K562 (cell line): ENCODE measurements around the gene TBCC. TPM values are rescaled to one million over a fixed set of nuclear protein-coding genes. Genes with fewer than 3 reads are reported as not detected.

Experiments used
- ATAC-seq: fragments of 200-7000 bp; cut with Tn5 transposase; 3 replicates; pipeline ENCODE4 v1.9.1; 2020; ENCODE audit warnings: moderate library complexity
- BruUV-seq: library from RNA; stranded (reverse); fragments of 400-500 nt; replicated peaks from 2 replicates; lab custom pipeline; 2021; lab: Mats Ljungman, UMichigan
- CTCF ChIA-PET: fragments of 300-600 bp; formaldehyde crosslinking; extraction: SDS; loops from one replicate; lab custom pipeline; 2021; ENCODE audit warnings: low intra/inter-chr PET ratio; lab: Yijun Ruan, JAX
- POLR2A ChIA-PET: fragments of 300-600, 350-650 bp; sonication (Branson Sonifier 250); formaldehyde crosslinking; extraction: SDS; loops from one replicate; lab custom pipeline; 2021; ENCODE audit warnings: antibody characterized with exemption, inconsistent platforms; lab: Yijun Ruan, JAX
- DNase-seq, 4 experiments: peaks; one replicate each; pipeline versions ENCODE4 v3.0.0 to v3.0.0-alpha.2; 2011 to 2018; ENCODE audit warnings: low spot score in 3 of 4, mixed read lengths in 3 of 4; ENCODE audit errors: extremely low read depth in 1 of 4
- FAIRE-seq: peaks from 2 replicates; lab custom pipeline; 2011; peaks lifted over from hg19 to GRCh38; lab: Jason Lieb, UNC
- H2AFZ ChIP-seq: 2 replicates; pipeline ENCODE4 v1.6.0; 2011; ENCODE audit warnings: low read depth, low read length, control low read depth, inconsistent platforms
- H3K27ac ChIP-seq: fragments of 200-600 bp; 3 replicates; pipeline ENCODE4 v1.8.0; 2011; ENCODE audit warnings: low read depth, mild to moderate bottlenecking, control low read depth, inconsistent platforms, low read length, moderate library complexity, mixed read lengths; ENCODE audit errors: extremely low read depth
- H3K27me3 ChIP-seq, 2 experiments: fragments of 300-600 bp in 1 of 2; 2 replicates in 1 of 2; 3 replicates in 1 of 2; pipeline versions ENCODE4 v1.6.0 to v1.8.0; 2011; ENCODE audit warnings: inconsistent platforms in 2 of 2, low read length in 2 of 2, mild to moderate bottlenecking in 1 of 2, mixed read lengths in 1 of 2, moderate library complexity in 1 of 2; ENCODE audit not compliant: control insufficient read depth in 2 of 2, insufficient read depth in 2 of 2
- H3K36me3 ChIP-seq: fragments of 300-600 bp; 3 replicates; pipeline ENCODE4 v1.8.0; 2011; ENCODE audit warnings: mild to moderate bottlenecking, low read length, inconsistent platforms; ENCODE audit not compliant: control insufficient read depth, insufficient read depth
- H3K4me1 ChIP-seq, 2 experiments: fragments of 200-600 bp in 1 of 2; replicated peaks in 1 of 2; 2 replicates in 1 of 2; 3 replicates in 1 of 2; pipeline versions ENCODE4 v1.5.1 to v1.8.0; 2011; ENCODE audit warnings: inconsistent platforms in 2 of 2, low read length in 2 of 2, mild to moderate bottlenecking in 1 of 2, mixed read lengths in 1 of 2, moderate library complexity in 1 of 2; ENCODE audit not compliant: control insufficient read depth in 2 of 2, insufficient read depth in 2 of 2
- H3K4me2 ChIP-seq: 2 replicates; pipeline ENCODE4 v1.6.1; 2011; ENCODE audit warnings: low read length, control low read depth, inconsistent platforms, mixed read lengths; ENCODE audit not compliant: insufficient read depth
- H3K4me3 ChIP-seq: fragments of 200-600 bp; sonication (generic), shearing (Covaris generic); 2 replicates; pipeline ENCODE4 v1.5.1; 2016; ENCODE audit warnings: control low read depth, inconsistent platforms
- H3K79me2 ChIP-seq: fragments of 200-600 bp; 3 replicates; pipeline ENCODE4 v1.8.0; 2011; ENCODE audit warnings: low read length, inconsistent platforms; ENCODE audit not compliant: control insufficient read depth, insufficient read depth
- H3K9ac ChIP-seq, 2 experiments: 2 replicates each; pipeline versions ENCODE4 v1.6.0 to v1.6.1; 2011; ENCODE audit warnings: low read depth in 2 of 2, low read length in 2 of 2, control low read depth in 1 of 2, inconsistent platforms in 1 of 2, mild to moderate bottlenecking in 1 of 2, mixed read lengths in 1 of 2; ENCODE audit not compliant: insufficient read depth in 1 of 2
- H3K9me1 ChIP-seq: one replicate; pipeline ENCODE4 v1.6.0; 2011; ENCODE audit warnings: inconsistent platforms, mild to moderate bottlenecking, low read length, moderate library complexity; ENCODE audit not compliant: control insufficient read depth, insufficient read depth
- H3K9me3 ChIP-seq: replicated peaks from 2 replicates; pipeline ENCODE4 v1.5.1; 2011; ENCODE audit warnings: low read depth, low read length, inconsistent platforms; ENCODE audit not compliant: control insufficient read depth, insufficient read depth
- H4K20me1 ChIP-seq: replicated peaks from 2 replicates; pipeline ENCODE4 v1.6.1; 2011; ENCODE audit warnings: low read length, inconsistent platforms, mixed read lengths; ENCODE audit not compliant: control insufficient read depth, insufficient read depth
- CAMTA2 ChIP-seq: fragments of 250-450 bp; sonication (Bioruptor Pico); conservative IDR thresholded peaks from 2 replicates; pipeline ENCODE4 v1.5.1; 2022
- GATAD2B ChIP-seq: fragments of 450-650 bp; IDR thresholded peaks from 2 replicates; pipeline ENCODE4 v1.6.1; 2017; ENCODE audit warnings: mild to moderate bottlenecking, borderline replicate concordance
- HLTF ChIP-seq: fragments of 450-650 bp; IDR thresholded peaks from 2 replicates; pipeline ENCODE4 v1.6.1; 2016
- KAT7 ChIP-seq: sonication (generic); formaldehyde crosslinking; IDR thresholded peaks from 2 replicates; pipeline ENCODE4 v1.8.0; 2022; ENCODE audit warnings: missing genetic modification reagents, mild to moderate bottlenecking, borderline replicate concordance
- KLF13 ChIP-seq: fragments of 450-650 bp; IDR thresholded peaks from 2 replicates; pipeline ENCODE4 v1.6.1; 2016; ENCODE audit warnings: missing genetic modification characterization, low read depth, mild to moderate bottlenecking, missing compliant biosample characterization, moderate library complexity, borderline replicate concordance
- NCOA6 ChIP-seq: fragments of 450-650 bp; IDR thresholded peaks from 2 replicates; pipeline ENCODE4 v1.6.1; 2017; ENCODE audit warnings: mild to moderate bottlenecking
- RBM15 ChIP-seq: fragments of 200-400 bp; formaldehyde crosslinking; IDR thresholded peaks from 2 replicates; pipeline ENCODE4 v1.6.1; 2018; ENCODE audit warnings: mild to moderate bottlenecking, low read length, moderate library complexity; ENCODE audit not compliant: insufficient read depth
- RHOXF2B ChIP-seq: fragments of 250-450 bp; sonication (Bioruptor Pico); conservative IDR thresholded peaks from 2 replicates; pipeline ENCODE4 v1.5.1; 2021
- ZNF589 ChIP-seq: fragments of 200-800 bp; sonication (Bioruptor generic); IDR thresholded peaks from 2 replicates; pipeline ENCODE4 v1.6.1; 2016; ENCODE audit warnings: low read depth, missing genetic modification characterization, missing compliant biosample characterization
- in situ Hi-C: fragments of 300-500 bp; cut with MboI; formaldehyde crosslinking; loops from 4 replicates; pipeline ENCODE4 v1.15.0; 2018; ENCODE audit warnings: inconsistent platforms, mixed read lengths
- intact Hi-C: fragments of 100-400 bp; cut with micrococcal nuclease; formaldehyde crosslinking; loops from 2 replicates; pipeline ENCODE4 v1.14.2; 2022
- polyA plus RNA-seq, 8 experiments: library from polyadenylated mRNA; depleted of rRNA in 4 of 8; stranded (reverse) in 5 of 8; unstranded in 3 of 8; fragments of >200 nt; fragmentation: Nextera tagmentation in 2 of 8; fragmentation: Illumina TruSeq in 1 of 8; extraction: Ambion mirVana in 2 of 8; extraction: Trizol in 1 of 8; gene quantifications; 2 replicates each; pipeline versions ENCODE4 v1.2.1 to v1.2.3, GENCODE V29; 2011 to 2014; ENCODE audit warnings: inconsistent platforms in 1 of 8, missing spikeins in 1 of 8
- total RNA-seq, 7 experiments: library from RNA; depleted of rRNA in 6 of 7; stranded (reverse); fragments of >200 nt in 6 of 7; fragmentation: Illumina TruSeq in 2 of 7; extraction: Trizol in 2 of 7; gene quantifications; 2 replicates each; pipeline versions ENCODE4 v1.2.1 to v1.2.3, GENCODE V29; 2011 to 2021; ENCODE audit warnings: low replicate concordance in 1 of 7
- TF ChIP-seq, protein P1 (sequence below): fragments of 250-450 bp; sonication (Bioruptor Pico); IDR thresholded peaks from 2 replicates; pipeline ENCODE4 v1.4.0; 2020; ENCODE audit warnings: mild to moderate bottlenecking, moderate library complexity
- TF ChIP-seq, protein P2 (sequence below): fragments of 250-450 bp; sonication (Bioruptor Pico); IDR thresholded peaks from 2 replicates; pipeline ENCODE4 v1.6.1; 2021; ENCODE audit warnings: mild to moderate bottlenecking

TBCC gene
- total and polyA plus RNA-seq, 9 of the 15 experiments (the other 6 are each of a cell fraction or from before 2014, with no cell fraction given) = 2.8 to 34.1 (median 23.3) TPM

DNA sequence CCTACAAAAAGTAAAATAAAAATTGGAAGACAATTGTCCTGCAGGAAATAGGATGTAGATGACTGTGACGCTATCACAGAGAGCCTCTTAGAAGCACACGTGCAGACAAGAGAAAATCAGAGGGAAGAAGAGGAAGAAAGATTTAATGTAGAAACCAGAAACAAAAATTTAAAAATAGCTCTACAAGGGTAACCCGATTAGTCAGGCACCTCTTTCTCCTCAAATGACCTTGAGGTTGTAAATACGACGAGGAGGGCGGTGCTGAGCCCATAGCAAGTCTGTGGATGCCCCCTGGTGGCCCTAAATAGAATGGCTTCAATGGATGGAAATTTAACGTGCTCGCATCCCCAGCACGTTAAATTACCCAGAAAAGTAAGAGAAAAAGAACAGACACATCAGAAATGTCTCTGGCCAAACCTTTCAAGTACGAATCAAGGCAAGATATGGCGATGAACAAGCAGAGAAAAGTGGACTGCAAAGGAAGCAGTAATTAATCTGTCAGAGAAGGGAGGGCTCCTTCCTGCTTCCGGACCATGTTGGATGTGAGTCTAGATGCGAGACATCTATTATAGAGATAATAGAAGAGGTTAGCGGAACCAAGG lies 19.3 kb downstream of the TBCC start (continued):
- TF ChIP-seq ZNF589 (no peak), KLF13 (tag) (peak; percentile 66; the same call in 1 of the 2 replicates), RHOXF2B (no peak), NCOA6 (no peak), HLTF (no peak), GATAD2B (no peak)
- TF ChIP-seq, protein P1, sequence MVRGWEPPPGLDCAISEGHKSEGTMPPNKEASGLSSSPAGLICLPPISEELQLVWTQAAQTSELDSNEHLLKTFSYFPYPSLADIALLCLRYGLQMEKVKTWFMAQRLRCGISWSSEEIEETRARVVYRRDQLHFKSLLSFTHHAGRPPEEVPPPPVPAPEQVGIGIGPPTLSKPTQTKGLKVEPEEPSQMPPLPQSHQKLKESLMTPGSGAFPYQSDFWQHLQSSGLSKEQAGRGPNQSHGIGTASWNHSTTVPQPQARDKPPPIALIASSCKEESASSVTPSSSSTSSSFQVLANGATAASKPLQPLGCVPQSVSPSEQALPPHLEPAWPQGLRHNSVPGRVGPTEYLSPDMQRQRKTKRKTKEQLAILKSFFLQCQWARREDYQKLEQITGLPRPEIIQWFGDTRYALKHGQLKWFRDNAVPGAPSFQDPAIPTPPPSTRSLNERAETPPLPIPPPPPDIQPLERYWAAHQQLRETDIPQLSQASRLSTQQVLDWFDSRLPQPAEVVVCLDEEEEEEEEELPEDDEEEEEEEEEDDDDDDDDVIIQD (CRISPR knock-in tag) = no peak

DNA sequence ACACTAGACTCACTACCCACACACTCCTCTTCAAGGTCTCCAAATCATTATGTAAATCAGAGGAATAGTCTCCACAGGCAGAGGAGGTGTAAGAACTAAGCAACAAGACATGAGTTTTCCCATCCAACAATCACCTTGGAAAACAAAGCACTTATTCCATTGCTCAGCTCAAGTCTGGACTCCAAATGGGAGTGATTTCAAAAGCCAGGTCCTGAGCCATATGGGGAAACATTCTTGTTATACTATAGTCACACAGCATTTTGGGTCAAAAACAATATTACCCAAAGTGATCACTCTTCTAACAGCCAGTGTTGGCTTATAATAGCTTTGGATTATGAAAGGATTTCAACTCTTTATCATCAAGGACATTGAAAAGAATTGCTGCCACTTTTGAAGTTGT lies 19.9 kb downstream of the TBCC start:
- Histone ChIP-seq H3K4me3 (no peak overlapping the region), H3K9me3 (no peaks in the 10 kb centered on the region), H3K9me1 (peaks cover 6% of the 10 kb centered on the region), H4K20me1 (no peaks in the 10 kb centered on the region), H3K4me1 (peaks cover 6 to 8% of the 10 kb centered on the region in 2 experiments; a peak in 4 of 5 replicates), H3K9ac (no peak overlapping the region), H3K36me3 (no peaks in the 10 kb centered on the region), H3K27ac (no peak overlapping the region), H3K79me2 (no peaks in the 10 kb centered on the region), H3K27me3 (peaks cover 10 to 14% of the 10 kb centered on the region in 2 experiments), H2AFZ (peak overlapping the region; percentile 87), H3K4me2 (no peak overlapping the region)
- in situ Hi-C loops = no loop called here
- TF ChIP-seq KAT7 (CRISPR knock-in tag) (no peak), RBM15 (no peak), CAMTA2 (CRISPR knock-in tag) (no peak)
- TF ChIP-seq, protein P2, sequence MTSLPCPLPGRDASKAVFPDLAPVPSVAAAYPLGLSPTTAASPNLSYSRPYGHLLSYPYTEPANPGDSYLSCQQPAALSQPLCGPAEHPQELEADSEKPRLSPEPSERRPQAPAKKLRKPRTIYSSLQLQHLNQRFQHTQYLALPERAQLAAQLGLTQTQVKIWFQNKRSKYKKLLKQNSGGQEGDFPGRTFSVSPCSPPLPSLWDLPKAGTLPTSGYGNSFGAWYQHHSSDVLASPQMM (CRISPR knock-in tag) = no peak
- FAIRE-seq = no peak
- intact Hi-C loops = loop anchor here (1.0 to 10.0 kb wide), 5 partner anchors 65 to 461 kb away; partner anchors contain the start of genes RPL7L1 and UBR2
- BruUV-seq = no TSS peak
- ATAC-seq = no peak
- ChIA-PET CTCF (interaction anchor here (0.6 to 2.7 kb wide), 7 partner anchors 11 to 650 kb away, joined by 3 to 40 read pairs (median 5); partner anchors contain the start of gene UBR2), POLR2A (interaction anchor here (0.8 to 1.9 kb wide), 4 partner anchors 10 to 154 kb away, joined by 3 to 5 read pairs (median 4); partner anchors contain the start of gene RPL7L1)
- DNase-seq = no peak
